Naive thymus-derived CD4-positive, alpha-beta T cell (primary cell): ENCODE data around the gene TUBB8B. TPM values are rescaled to one million over a fixed set of nuclear protein-coding genes. Genes with fewer than 3 reads are reported as not detected.
"Not testable (repeated sequence)": the region's sequence is repeated elsewhere in the genome, so short reads cannot be mapped to it uniquely, and the experiment has no call there.

Experiments used
- ATAC-seq: fragments of 150-1000 bp; cut with Tn5 transposase; 2 replicates; pipeline ENCODE4 v1.10.0; 2021; ENCODE audit warnings: mild to moderate bottlenecking, moderate library complexity
- CTCF ChIA-PET: fragments of 350-600 bp; sonication (Branson Sonifier 250); formaldehyde crosslinking; loops from one replicate; lab custom pipeline; 2021; ENCODE audit warnings: antibody characterized with exemption; lab: Charles Lee
- POLR2A ChIA-PET: fragments of 350-600 bp; sonication (Branson Sonifier 250); formaldehyde crosslinking; loops from one replicate; lab custom pipeline; 2021; ENCODE audit warnings: antibody characterized with exemption, inconsistent platforms; lab: Charles Lee
- DNase-seq, 9 donors: peaks; one replicate each; pipeline versions ENCODE4 v3.0.0 to v3.0.0-alpha.2; 2020 to 2022; ENCODE audit warnings: mixed read lengths in 1 of 9
- H3K27ac ChIP-seq: one replicate; pipeline ENCODE4 v1.7.0; 2013; ENCODE audit warnings: mild to moderate bottlenecking, low read depth, low read length, moderate library complexity
- H3K27me3 ChIP-seq, 2 donors: one replicate each; pipeline ENCODE4 v1.7.0; 2013; ENCODE audit warnings: low read length in 2 of 2, mild to moderate bottlenecking in 2 of 2, moderate library complexity in 2 of 2; ENCODE audit not compliant: control insufficient read depth in 2 of 2, insufficient read depth in 2 of 2
- H3K36me3 ChIP-seq, 3 experiments: 1 replicate in 2 of 3; 2 replicates in 1 of 3; pipeline ENCODE4 v1.7.0; 2013; ENCODE audit warnings: low read length in 3 of 3, mild to moderate bottlenecking in 3 of 3, moderate library complexity in 1 of 3; ENCODE audit not compliant: insufficient read depth in 3 of 3, control insufficient read depth in 2 of 3
- H3K4me1 ChIP-seq, 2 donors: one replicate each; pipeline ENCODE4 v1.7.0; 2013; ENCODE audit warnings: low read length in 2 of 2, mild to moderate bottlenecking in 2 of 2, moderate library complexity in 1 of 2; ENCODE audit not compliant: control insufficient read depth in 2 of 2, insufficient read depth in 2 of 2
- H3K4me3 ChIP-seq: 2 replicates; pipeline ENCODE4 v1.7.0; 2013; ENCODE audit warnings: mild to moderate bottlenecking, low read length
- H3K9me3 ChIP-seq, 3 experiments: 1 replicate in 2 of 3; 2 replicates in 1 of 3; pipeline ENCODE4 v1.7.0; 2013; ENCODE audit warnings: low read length in 3 of 3; ENCODE audit not compliant: control insufficient read depth in 2 of 3
- H3K27ac Mint-ChIP-seq, 9 donors: one replicate each; pipeline ENCODE4 v1.8.0; 2020 to 2022; ENCODE audit warnings: mixed read lengths in 9 of 9, mild to moderate bottlenecking in 8 of 9, moderate library complexity in 5 of 9, inconsistent platforms in 2 of 9
- H3K27me3 Mint-ChIP-seq, 5 donors: one replicate each; pipeline ENCODE4 v1.8.0; 2021 to 2022; ENCODE audit warnings: mixed read lengths in 5 of 5, mild to moderate bottlenecking in 1 of 5
- H3K36me3 Mint-ChIP-seq, 5 donors: one replicate each; pipeline ENCODE4 v1.8.0; 2020 to 2022; ENCODE audit warnings: mixed read lengths in 5 of 5, mild to moderate bottlenecking in 3 of 5, inconsistent platforms in 1 of 5
- H3K4me1 Mint-ChIP-seq, 7 donors: one replicate each; pipeline ENCODE4 v1.8.0; 2020 to 2022; ENCODE audit warnings: mixed read lengths in 7 of 7, mild to moderate bottlenecking in 3 of 7, inconsistent platforms in 1 of 7
- H3K4me3 Mint-ChIP-seq, 10 donors: one replicate each; pipeline ENCODE4 v1.8.0; 2020 to 2022; ENCODE audit warnings: mild to moderate bottlenecking in 10 of 10, mixed read lengths in 10 of 10, moderate library complexity in 6 of 10, inconsistent platforms in 2 of 10
- H3K9me3 Mint-ChIP-seq, 11 donors: one replicate each; pipeline ENCODE4 v1.8.0; 2020 to 2022; ENCODE audit warnings: mixed read lengths in 11 of 11, mild to moderate bottlenecking in 4 of 11, inconsistent platforms in 1 of 11, moderate library complexity in 1 of 11
- intact Hi-C, 2 donors: fragments of 100-400 bp; cut with micrococcal nuclease; formaldehyde crosslinking; loops; one replicate each; pipeline ENCODE4 v1.15.1; 2023
- polyA plus RNA-seq, 2 donors: library from polyadenylated mRNA; unstranded; fragments of 300-500 nt; fragmentation: Illumina TruSeq; gene quantifications; one replicate each; pipeline ENCODE4 v1.2.3, GENCODE V29; 2021
- total RNA-seq, 6 experiments: library from RNA in 5 of 6; stranded (reverse) in 5 of 6; gene quantifications; 1 replicate in 5 of 6; 2 replicates in 1 of 6; pipeline ENCODE4 v1.2.3 and lab custom pipeline; 2021 to 2026

Gene TUBB8B
- total and polyA plus RNA-seq, 7 experiments from 2014 or later, result not detected

DNA sequence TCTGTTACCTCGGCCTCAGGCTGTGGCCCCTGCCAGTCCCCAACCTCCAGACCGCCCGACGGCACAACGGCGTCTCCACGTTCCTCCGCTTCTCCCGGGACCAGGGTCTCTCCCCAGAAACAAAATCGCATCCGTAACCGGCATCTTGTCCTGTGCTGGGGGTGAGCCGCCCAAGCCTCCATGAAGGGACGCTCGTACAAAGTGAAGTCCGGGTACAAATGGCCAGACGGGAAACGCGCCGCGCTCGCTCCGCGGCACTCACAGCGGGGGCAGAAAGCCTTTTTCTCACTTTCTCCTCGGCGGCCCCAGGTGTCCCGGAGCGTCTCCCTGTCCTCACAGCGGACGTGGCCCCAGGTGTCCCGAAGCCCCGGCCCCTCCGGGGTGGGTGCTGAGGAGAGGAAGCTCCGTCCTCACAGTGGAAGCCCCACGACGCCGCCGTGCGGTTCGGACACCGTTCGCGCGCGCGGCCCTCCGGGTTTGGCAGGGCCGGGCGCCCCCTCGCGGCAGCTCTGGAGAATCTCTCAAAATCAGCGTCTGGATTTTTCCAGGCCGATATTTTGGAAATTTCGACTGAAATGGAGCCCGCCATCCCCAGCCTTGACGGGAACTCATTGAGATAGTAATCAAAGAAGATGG is 26.2 kb upstream of the TUBB8B start:
- H3K27ac ChIP-seq, H3K27me3 Mint-ChIP-seq, H3K4me3 Mint-ChIP-seq, ATAC-seq, CTCF ChIA-PET, H3K9me3 Mint-ChIP-seq, intact Hi-C loops, DNase-seq, H3K4me1 Mint-ChIP-seq, POLR2A ChIA-PET, H3K27ac Mint-ChIP-seq, H3K36me3 Mint-ChIP-seq, H3K4me3 ChIP-seq, H3K27me3 ChIP-seq, H3K4me1 ChIP-seq, H3K9me3 ChIP-seq, H3K36me3 ChIP-seq: not testable (repeated sequence)

DNA sequence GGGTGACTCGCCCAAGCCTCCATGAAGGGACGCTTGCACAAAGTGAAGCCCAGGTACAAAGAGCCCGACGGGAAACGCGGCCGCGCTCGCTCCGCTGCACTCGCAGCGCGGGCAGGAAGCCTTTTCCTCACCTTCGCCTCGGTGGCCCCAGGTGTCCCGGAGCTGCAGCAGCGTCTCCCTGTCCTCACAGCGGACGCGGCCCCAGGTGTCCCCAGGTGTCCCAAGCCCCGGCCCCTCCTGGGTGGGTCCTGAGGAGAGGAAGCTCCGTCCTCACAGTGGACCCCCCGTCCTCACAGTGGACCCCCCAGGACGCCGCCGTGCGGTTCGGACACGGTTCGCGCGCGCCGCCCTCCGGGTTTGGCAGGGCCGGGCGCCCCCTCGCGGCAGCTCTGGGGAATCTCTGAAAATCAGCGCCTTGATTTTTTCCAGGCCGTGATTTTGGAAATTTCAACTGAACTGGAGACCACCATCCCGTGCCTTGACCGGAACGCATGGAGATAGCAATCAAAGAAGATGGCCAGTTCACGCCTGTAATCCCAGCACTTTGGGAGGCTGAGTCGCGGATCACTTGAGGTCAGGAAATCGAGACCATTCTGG is 23.9 kb upstream of the TUBB8B start:
- H3K4me1 ChIP-seq, ATAC-seq, H3K4me3 Mint-ChIP-seq, H3K9me3 ChIP-seq, CTCF ChIA-PET, H3K36me3 ChIP-seq, H3K27me3 ChIP-seq, H3K27ac ChIP-seq, POLR2A ChIA-PET, H3K27ac Mint-ChIP-seq, H3K36me3 Mint-ChIP-seq, H3K9me3 Mint-ChIP-seq, H3K4me3 ChIP-seq, intact Hi-C loops, H3K4me1 Mint-ChIP-seq: not testable (repeated sequence)
- H3K27me3 Mint-ChIP-seq, result peaks cover 0 to 18% (median 8%) of the 10 kb centered on the region in 5 donors
- DNase-seq, result peak in 1 of 9 donors; percentile 12

- H3K27ac ChIP-seq, H3K4me3 Mint-ChIP-seq, H3K9me3 ChIP-seq, H3K4me3 ChIP-seq, H3K27me3 ChIP-seq, intact Hi-C loops, POLR2A ChIA-PET, CTCF ChIA-PET, H3K27ac Mint-ChIP-seq, H3K36me3 ChIP-seq, H3K9me3 Mint-ChIP-seq, H3K36me3 Mint-ChIP-seq, DNase-seq, H3K4me1 Mint-ChIP-seq, H3K4me1 ChIP-seq: not testable (repeated sequence)
- peaks cover 0 to 42% (median 30%) of the 10 kb centered on the region in 5 donors for H3K27me3 Mint-ChIP-seq
- ATAC-seq, result peak; percentile 22
These were observed 18.3 kb upstream of the TUBB8B start for GRCh38 chr18:67701-68100.

DNA sequence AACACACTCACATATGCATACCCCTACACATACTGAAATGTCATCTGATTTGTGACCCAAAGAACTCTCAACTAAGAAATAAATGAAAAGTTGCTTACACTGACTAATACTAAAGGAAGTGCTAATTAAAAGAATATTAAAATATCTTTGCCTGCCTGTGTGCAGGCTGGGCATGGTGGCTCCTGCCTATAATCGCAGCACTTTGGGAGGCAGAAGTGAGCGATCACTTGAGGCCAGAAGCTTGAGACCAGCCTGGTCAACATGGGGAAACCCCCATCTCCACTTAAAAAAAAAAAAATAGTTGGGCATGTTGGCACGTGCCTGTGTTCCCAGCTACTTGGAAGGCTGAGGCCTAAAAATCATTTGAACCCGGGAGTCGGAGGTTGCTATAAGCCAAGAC is 14.9 kb upstream of the TUBB8B start:
- H3K27ac Mint-ChIP-seq, POLR2A ChIA-PET, ATAC-seq, H3K36me3 ChIP-seq, H3K27me3 ChIP-seq, DNase-seq, H3K36me3 Mint-ChIP-seq, intact Hi-C loops, H3K4me1 Mint-ChIP-seq, H3K4me3 ChIP-seq, H3K9me3 ChIP-seq, H3K4me1 ChIP-seq, H3K27ac ChIP-seq, H3K4me3 Mint-ChIP-seq, CTCF ChIA-PET: not testable (repeated sequence)
- peaks cover 5 to 52% (median 43%) of the 10 kb centered on the region in 5 donors for H3K27me3 Mint-ChIP-seq
- peaks cover 0 to 10% (median 3%) of the 10 kb centered on the region in 11 donors for H3K9me3 Mint-ChIP-seq

GRCh38 chr18:63656-64055 is 14.2 kb upstream of the TUBB8B start:
- Mint-ChIP-seq H3K27me3 (peaks cover 5 to 46% (median 39%) of the 10 kb centered on the region in 5 donors), H3K9me3 (peaks cover 0 to 14% (median 6%) of the 10 kb centered on the region in 11 donors)
- H3K9me3 ChIP-seq, H3K27ac ChIP-seq, H3K36me3 Mint-ChIP-seq, intact Hi-C loops, H3K4me3 ChIP-seq, H3K4me3 Mint-ChIP-seq, H3K4me1 Mint-ChIP-seq, H3K4me1 ChIP-seq, POLR2A ChIA-PET, CTCF ChIA-PET, H3K27ac Mint-ChIP-seq, H3K27me3 ChIP-seq, ATAC-seq, H3K36me3 ChIP-seq, DNase-seq: not testable (repeated sequence)

- H3K36me3 Mint-ChIP-seq, H3K27me3 ChIP-seq, H3K4me3 ChIP-seq, H3K27ac ChIP-seq, H3K36me3 ChIP-seq, H3K9me3 ChIP-seq, H3K27ac Mint-ChIP-seq, POLR2A ChIA-PET, H3K4me3 Mint-ChIP-seq, DNase-seq, intact Hi-C loops, ATAC-seq, H3K4me1 Mint-ChIP-seq, CTCF ChIA-PET, H3K4me1 ChIP-seq: not testable (repeated sequence)
- Mint-ChIP-seq H3K9me3 (peaks cover 0 to 18% (median 3%) of the 10 kb centered on the region in 11 donors), H3K27me3 (peaks cover 2 to 14% (median 5%) of the 10 kb centered on the region in 5 donors)
These were observed 5.0 kb upstream of the TUBB8B start for GRCh38 chr18:54388-54787.

DNA sequence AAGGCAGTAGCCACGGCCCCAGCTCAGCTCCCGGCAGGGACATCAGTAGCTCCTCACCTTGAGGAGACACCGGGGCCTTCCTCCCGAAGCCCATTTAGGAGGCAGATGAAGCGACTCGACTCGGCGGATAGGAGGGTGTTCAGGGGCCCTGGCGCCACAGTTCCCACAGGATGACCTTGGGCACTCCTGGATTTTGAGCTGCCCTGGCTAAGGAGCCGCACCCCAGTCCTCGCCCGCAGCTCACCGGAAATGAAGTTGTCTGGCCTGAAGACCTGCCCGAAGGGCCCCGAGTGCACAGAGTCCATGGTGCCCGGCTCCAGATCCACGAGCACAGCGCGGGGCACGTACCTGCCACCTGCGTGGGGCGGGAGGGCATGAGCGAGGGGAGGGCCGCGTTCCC is 719 bp downstream of the TUBB8B start:
- H3K4me3 ChIP-seq, CTCF ChIA-PET, H3K36me3 Mint-ChIP-seq, H3K27me3 ChIP-seq, POLR2A ChIA-PET, H3K4me1 Mint-ChIP-seq, H3K27ac ChIP-seq, H3K9me3 Mint-ChIP-seq, ATAC-seq, DNase-seq, H3K4me1 ChIP-seq, H3K4me3 Mint-ChIP-seq, H3K9me3 ChIP-seq, H3K27me3 Mint-ChIP-seq, H3K27ac Mint-ChIP-seq, H3K36me3 ChIP-seq, intact Hi-C loops: not testable (repeated sequence)
